Measurements from ENCODE around the gene RGS10.

RGS10 gene

GRCh38 chr10:119495021-119495505 lies 47.5 kb downstream of the RGS10 start:
- no peak for DNase-seq

- no peak for DNase-seq
These were observed 48.1 kb downstream of the RGS10 start for GRCh38 chr10:119494236-119495020.

GRCh38 chr10:119493155-119493554 lies 49.4 kb downstream of the RGS10 start:
- DNase-seq = no peak

- DNase-seq = no peak
These were observed 50.4 kb downstream of the RGS10 start for GRCh38 chr10:119491966-119492757.

GRCh38 chr10:119489991-119490326 lies 52.6 kb downstream of the RGS10 start:
- DNase-seq = no peak

- DNase-seq = no peak
These were observed 53.8 kb downstream of the RGS10 start for GRCh38 chr10:119488675-119489074.

GRCh38 chr10:119483839-119484238 lies 58.7 kb downstream of the RGS10 start:
- no peak for DNase-seq

GRCh38 chr10:119483001-119483400 lies 59.5 kb downstream of the RGS10 start:
- DNase-seq = no peak

GRCh38 chr10:119481781-119482426 lies 60.6 kb downstream of the RGS10 start:
- no peak for DNase-seq

GRCh38 chr10:119480667-119481066 lies 61.9 kb downstream of the RGS10 start:
- DNase-seq = no peak

- no peak for DNase-seq
These were observed 63.0 kb downstream of the RGS10 start for GRCh38 chr10:119479532-119479931.

GRCh38 chr10:119478811-119479341 lies 63.6 kb downstream of the RGS10 start:
- DNase-seq = no peak

- DNase-seq = no peak
These were observed 64.3 kb downstream of the RGS10 start for GRCh38 chr10:119478111-119478802.

- DNase-seq = no peak
These were observed 65.1 kb downstream of the RGS10 start for GRCh38 chr10:119477444-119477843.

- no peak for DNase-seq
These were observed 67.9 kb downstream of the RGS10 start for GRCh38 chr10:119474606-119475005.

- no peak for DNase-seq
These were observed 68.7 kb downstream of the RGS10 start for GRCh38 chr10:119473771-119474170.

GRCh38 chr10:119470920-119471702 lies 71.4 kb downstream of the RGS10 start:
- no peak for DNase-seq

GRCh38 chr10:119469846-119470245 lies 72.7 kb downstream of the RGS10 start:
- DNase-seq = no peak

GRCh38 chr10:119469325-119469707 lies 73.2 kb downstream of the RGS10 start:
- DNase-seq = no peak

- no peak for DNase-seq
These were observed 73.8 kb downstream of the RGS10 start for GRCh38 chr10:119468542-119469324.

GRCh38 chr10:119466655-119467054 lies 75.9 kb downstream of the RGS10 start:
- no peak for DNase-seq

Data from NCI-H2107 (cell line).